BE2C (cell line): ENCODE measurements around the gene FXYD5. TPM values are rescaled to one million over a fixed set of nuclear protein-coding genes. Genes with fewer than 3 reads are reported as not detected.

Source experiments
- DNase-seq: peaks from one replicate; pipeline ENCODE4 v3.0.0-alpha.2; 2020
- H3K27me3 ChIP-seq: fragments of 250-450 bp; sonication (Bioruptor Pico); 2 replicates; pipeline ENCODE4 v1.5.1; 2020; ENCODE audit warnings: mild to moderate bottlenecking
- H3K36me3 ChIP-seq: fragments of 250-450 bp; sonication (Bioruptor Pico); 2 replicates; pipeline ENCODE4 v1.5.1; 2020; ENCODE audit warnings: mild to moderate bottlenecking
- H3K4me1 ChIP-seq: fragments of 250-450 bp; sonication (Bioruptor Pico); 2 replicates; pipeline ENCODE4 v1.5.1; 2020
- H3K4me3 ChIP-seq: 2 replicates; pipeline ENCODE4 v1.5.1; 2011; ENCODE audit warnings: low read depth, low read length
- H3K9me3 ChIP-seq: fragments of 250-450 bp; sonication (Bioruptor Pico); 2 replicates; pipeline ENCODE4 v1.5.1; 2020
- polyA plus RNA-seq: library from polyadenylated mRNA; unstranded; fragments of >200 nt; gene quantifications from one replicate; pipeline ENCODE4 v1.2.1, GENCODE V29; 2012; ENCODE audit warnings: low read depth, missing spikeins; ENCODE audit not compliant: insufficient read length, insufficient read depth
- TF ChIP-seq, protein P1 (sequence below): IDR thresholded peaks from 2 replicates; pipeline ENCODE4 v1.5.1; 2012; ENCODE audit warnings: mild to moderate bottlenecking, low read depth, low read length

Gene FXYD5
- polyA plus RNA-seq: 4.5 TPM

DNA sequence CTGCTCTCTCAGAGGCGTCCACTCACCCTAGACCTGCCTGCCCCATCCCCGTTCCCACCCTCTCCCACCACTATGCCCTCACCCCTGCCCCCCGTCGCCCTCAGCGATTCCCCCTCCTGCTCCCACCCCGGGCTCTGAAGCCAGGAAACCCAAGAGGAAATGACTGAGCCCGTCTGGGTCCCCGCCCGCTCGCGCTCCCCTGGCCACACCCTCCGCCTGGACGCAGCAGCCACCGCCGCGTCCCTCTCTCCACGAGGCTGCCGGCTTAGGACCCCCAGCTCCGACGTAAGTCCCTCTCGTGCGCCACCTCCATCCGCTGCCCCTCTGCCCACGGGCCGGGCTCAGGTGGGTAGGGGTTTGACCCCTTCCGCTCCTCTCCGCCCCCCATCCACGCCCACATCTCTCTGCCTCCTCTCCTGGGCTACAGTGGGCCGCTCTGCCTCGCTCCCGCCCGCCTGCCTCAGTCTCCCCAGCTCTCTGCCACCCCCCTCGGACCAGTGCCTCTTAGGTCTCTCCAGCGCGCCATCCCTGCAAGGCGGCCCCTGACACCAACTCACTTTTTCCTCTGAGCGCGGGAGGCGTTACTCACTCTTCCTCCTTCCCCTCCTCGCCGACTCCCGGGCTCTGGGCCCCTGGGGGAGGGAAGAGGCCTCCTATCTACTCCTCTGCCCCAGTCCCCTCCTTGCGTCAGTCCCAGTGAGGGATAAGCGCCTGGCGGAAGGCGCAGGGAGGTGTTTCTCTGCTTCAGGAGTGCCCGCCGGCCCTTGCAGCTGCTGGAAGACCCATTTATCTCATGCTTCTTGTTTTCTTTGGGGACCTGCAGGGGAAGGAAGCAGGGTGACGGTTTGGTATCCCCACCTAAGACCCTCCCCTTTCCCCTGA lies at the start of gene FXYD5:
Gene FXYD5 (plus strand): TSS at position 211 of the 882 bp plus-strand sequence. CDS start 816 bp downstream, outside the sequence.
- H3K27me3 ChIP-seq: peaks cover 81% of the 10 kb centered on the region
- H3K9me3 ChIP-seq: 0 out of 2 replicates have a peak, but pooled peaks cover 2% of the 10 kb centered on the region
- H3K4me3 ChIP-seq: no peak within 1 kb of the TSS
- H3K4me1 ChIP-seq: no peaks in the 10 kb centered on the region
- no peak for DNase-seq
- no peaks in the 10 kb centered on the region for H3K36me3 ChIP-seq
- TF ChIP-seq, protein P1, sequence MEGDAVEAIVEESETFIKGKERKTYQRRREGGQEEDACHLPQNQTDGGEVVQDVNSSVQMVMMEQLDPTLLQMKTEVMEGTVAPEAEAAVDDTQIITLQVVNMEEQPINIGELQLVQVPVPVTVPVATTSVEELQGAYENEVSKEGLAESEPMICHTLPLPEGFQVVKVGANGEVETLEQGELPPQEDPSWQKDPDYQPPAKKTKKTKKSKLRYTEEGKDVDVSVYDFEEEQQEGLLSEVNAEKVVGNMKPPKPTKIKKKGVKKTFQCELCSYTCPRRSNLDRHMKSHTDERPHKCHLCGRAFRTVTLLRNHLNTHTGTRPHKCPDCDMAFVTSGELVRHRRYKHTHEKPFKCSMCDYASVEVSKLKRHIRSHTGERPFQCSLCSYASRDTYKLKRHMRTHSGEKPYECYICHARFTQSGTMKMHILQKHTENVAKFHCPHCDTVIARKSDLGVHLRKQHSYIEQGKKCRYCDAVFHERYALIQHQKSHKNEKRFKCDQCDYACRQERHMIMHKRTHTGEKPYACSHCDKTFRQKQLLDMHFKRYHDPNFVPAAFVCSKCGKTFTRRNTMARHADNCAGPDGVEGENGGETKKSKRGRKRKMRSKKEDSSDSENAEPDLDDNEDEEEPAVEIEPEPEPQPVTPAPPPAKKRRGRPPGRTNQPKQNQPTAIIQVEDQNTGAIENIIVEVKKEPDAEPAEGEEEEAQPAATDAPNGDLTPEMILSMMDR: no peak

DNA sequence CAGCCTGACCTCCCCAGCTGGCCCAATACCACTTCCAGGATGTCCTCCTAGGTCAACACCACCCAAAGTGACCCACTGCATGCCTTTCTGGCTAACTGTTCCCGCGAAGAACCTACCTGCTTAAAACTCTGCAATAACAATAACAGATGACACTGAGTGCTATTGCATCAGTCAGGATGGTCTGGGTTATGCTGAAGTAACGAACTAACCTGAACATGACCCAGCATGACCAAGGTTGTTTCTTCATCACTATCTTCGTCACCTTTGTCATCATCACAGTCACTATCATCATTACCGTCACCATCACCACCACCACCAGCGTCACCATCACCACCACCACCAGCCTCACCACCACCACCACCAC lies 49.5 kb upstream of the FXYD5 start:
- TF ChIP-seq, protein P1: no peak

DNA sequence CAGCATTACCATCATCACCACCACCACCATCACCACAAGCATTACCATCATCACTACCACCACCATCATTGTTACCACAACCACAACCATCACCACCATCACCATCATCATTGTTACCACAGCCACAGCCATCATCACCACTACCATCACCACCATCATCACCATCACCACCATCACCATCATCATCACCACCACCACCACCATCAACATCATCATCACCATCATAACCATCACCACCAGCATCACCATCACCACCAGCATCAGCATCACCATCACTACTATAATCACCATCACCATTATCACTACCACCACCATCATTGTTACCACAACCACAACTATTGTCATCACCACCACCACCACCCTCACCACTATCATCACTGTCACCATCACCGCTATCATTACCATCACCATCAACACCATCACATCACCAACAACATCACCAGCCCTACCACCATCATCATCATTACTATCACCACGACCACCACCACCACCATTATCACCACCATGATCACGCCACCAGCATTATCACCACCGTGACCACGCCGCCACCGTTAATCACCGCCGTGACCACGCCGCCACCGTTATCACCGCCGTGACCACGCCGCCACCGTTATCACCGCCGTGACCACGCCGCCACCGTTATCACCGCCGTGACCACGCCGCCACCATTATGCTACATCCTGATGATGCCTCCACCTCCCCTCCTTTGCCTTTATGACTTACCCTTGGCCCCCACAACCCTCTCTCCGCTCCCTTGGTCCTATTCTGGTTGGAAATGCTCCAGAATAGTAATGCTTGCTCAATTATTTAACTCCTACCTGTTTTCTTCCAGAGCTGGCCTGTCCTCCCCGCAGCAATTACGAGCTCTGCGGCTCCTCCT lies 48.9 kb upstream of the FXYD5 start:
- Histone ChIP-seq H3K36me3 (no peaks in the 10 kb centered on the region), H3K4me1 (no peaks in the 10 kb centered on the region), H3K27me3 (no peaks in the 10 kb centered on the region), H3K9me3 (no peaks in the 10 kb centered on the region), H3K4me3 (no peak overlapping the region)
- no peak for DNase-seq
- TF ChIP-seq, protein P1: no peak

More for the DNA sequence above, 49.5 kb upstream of the FXYD5 start:
- Histone ChIP-seq H3K9me3 (no peaks in the 10 kb centered on the region), H3K36me3 (no peaks in the 10 kb centered on the region), H3K4me3 (no peak overlapping the region), H3K27me3 (no peaks in the 10 kb centered on the region), H3K4me1 (no peaks in the 10 kb centered on the region)
- no peak for DNase-seq

GRCh38 chr19:35106291-35106583 lies 48.3 kb upstream of the FXYD5 start:
- TF ChIP-seq, protein P1: no peak
- no peaks in the 10 kb centered on the region for H3K27me3 ChIP-seq
- H3K4me3 ChIP-seq: no peak overlapping the region

DNA sequence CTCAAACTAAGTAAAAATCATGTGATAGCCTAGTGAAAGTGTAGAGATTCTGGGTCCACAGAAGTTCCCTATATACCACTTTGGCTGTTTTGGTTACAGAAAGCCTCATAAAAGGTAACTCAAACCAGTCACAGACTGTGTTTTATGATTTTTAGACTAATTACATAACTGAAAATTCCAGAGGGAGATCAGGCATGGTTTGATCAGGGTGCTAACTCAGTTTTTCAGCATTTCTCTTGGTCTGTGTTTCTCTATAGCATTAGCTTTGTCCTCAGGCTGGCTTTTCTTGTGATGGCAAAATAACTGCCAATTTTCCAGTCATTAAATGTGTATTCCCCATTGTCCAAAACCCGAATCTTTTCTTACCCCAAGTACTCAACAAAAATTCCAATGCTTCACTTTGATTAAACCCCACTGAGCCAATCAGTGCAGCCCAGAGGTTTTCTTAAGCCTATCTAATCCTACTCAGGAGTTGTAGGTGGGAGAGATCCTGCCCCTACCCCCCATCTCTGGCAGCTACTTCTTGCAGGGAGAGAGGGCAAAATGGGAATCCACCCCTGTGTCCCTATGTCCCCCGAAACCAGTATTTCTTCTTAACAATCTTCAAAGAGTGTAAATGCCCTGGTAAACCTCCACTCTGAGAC lies 47.5 kb upstream of the FXYD5 start:
- TF ChIP-seq, protein P1: no peak
- H3K36me3 ChIP-seq: no peaks in the 10 kb centered on the region
- no peaks in the 10 kb centered on the region for H3K27me3 ChIP-seq
- no peaks in the 10 kb centered on the region for H3K9me3 ChIP-seq
- H3K4me3 ChIP-seq: no peak overlapping the region
- DNase-seq: no peak
- no peaks in the 10 kb centered on the region for H3K4me1 ChIP-seq

More at GRCh38 chr19:35106291-35106583, 48.3 kb upstream of the FXYD5 start:
- H3K4me1 ChIP-seq: no peaks in the 10 kb centered on the region
- H3K9me3 ChIP-seq: no peaks in the 10 kb centered on the region
- no peaks in the 10 kb centered on the region for H3K36me3 ChIP-seq
- no peak for DNase-seq
